ENCODE measurements around the gene TTC3.
"Not testable (repeated sequence)": the region's sequence is repeated elsewhere in the genome, so short reads cannot be mapped to it uniquely, and the experiment has no call there.

TTC3 gene

DNA sequence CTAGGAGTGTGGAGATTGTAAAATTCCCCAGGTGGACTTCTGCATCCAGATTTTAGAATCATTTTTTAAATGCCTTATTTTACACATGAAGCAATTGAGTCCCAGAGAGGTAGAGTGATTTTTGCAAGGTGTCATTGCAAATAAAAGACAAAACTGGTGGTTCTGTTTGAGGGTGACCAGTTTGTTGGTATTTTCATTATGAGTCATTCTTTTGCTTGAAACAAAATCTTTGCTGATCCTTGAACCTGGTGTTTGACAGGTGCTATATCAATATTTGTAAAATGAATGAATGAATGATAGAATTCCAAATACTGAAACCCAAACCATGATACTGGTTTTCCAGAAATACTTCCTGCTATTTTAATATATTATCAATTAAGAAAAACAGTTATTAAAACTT lies 44.1 kb downstream of the TTC3 start:
- no peaks in the 10 kb centered on the region for H3K27me3 ChIP-seq (ENCODE audit: insufficient read depth, low read length)
- no peaks in the 10 kb centered on the region for H3K9me3 ChIP-seq (ENCODE audit: low read length)
- no peak overlapping the region for H2AFZ ChIP-seq (ENCODE audit: low read depth, low read length)
- H3K4me1 ChIP-seq (ENCODE audit: insufficient read depth, low read length): peaks cover 2% of the 10 kb centered on the region
- peaks cover 38% of the 10 kb centered on the region for H3K36me3 ChIP-seq (ENCODE audit: insufficient read depth, low read length)
- no peak overlapping the region for H3K4me3 ChIP-seq (ENCODE audit: low read length)

DNA sequence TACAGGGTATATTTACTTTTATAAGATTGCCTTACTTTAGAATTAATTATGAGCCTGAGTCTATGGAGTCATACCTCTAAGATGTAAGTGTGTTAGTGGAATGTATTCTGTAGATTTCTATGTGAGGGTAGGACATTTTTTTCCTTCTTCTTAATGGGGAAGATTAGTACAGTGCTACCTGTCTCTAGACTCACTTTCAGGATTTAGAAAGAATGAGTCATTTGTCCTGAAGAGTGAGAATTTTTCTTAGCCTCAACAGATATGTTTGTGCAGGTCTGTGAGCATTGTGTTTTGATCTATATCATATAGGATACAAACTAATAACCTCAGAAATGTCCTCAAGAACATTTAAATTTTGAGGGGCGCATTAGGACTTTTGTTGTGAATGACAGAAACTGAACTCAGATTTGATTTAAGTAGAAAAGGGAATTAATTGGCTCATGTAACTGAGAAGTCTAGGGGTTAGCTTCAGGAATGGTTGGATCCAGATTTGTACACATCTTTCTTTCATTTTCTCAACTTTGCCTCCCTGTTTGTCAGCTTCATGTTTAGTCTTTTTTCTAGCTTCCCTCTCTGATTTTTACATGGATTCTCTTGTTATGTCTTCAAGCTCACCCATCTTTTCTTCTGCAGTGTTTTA lies 45.3 kb downstream of the TTC3 start:
- no peaks in the 10 kb centered on the region for H3K27me3 ChIP-seq (ENCODE audit: insufficient read depth, low read length)
- H2AFZ ChIP-seq (ENCODE audit: low read depth, low read length): no peak overlapping the region
- peaks cover 48% of the 10 kb centered on the region for H3K36me3 ChIP-seq (ENCODE audit: insufficient read depth, low read length)
- H3K4me3 ChIP-seq (ENCODE audit: low read length): no peak overlapping the region
- H3K4me1 ChIP-seq (ENCODE audit: insufficient read depth, low read length): peaks cover 2% of the 10 kb centered on the region
- no peaks in the 10 kb centered on the region for H3K9me3 ChIP-seq (ENCODE audit: low read length)

DNA sequence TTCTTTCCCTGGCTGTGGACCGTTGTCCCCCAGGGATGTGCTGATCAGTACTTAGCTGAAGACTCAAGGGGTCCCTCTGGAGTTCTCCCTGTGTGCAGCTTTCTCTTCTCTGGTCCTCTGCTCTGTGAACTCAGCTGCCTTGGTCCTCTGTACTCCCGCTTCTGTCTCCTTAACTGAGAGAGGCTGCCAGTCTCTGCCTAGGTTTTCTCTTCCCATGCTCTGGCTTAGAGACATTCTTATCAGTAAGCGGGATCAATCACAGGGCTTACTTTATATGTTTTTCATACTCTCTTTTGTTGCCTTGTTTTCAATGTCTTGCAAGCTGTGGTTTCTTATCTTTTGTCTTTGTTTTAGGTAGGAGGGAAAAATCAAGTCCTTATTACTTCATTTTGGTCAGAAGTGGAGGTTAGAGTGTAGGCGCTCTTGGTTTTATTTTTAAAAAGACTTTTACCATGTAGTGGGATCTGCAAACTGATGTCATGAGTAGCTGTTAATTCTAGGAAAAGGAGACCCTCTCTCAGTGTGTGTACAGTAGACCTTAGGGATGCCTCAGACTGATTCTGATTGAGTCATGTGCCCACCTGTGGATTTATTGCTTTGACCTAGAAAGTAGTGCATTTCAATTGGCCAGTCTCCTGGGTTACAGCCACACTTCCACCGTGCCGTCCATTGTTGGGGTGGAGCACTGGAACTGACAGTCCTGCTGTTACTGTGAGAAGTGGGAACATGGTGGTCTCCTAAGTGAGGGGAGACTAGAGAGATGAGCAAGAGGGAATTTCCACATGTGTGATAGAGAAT lies 46.6 kb downstream of the TTC3 start:
- Histone ChIP-seq H3K36me3 (ENCODE audit: insufficient read depth, low read length) (peaks cover 55% of the 10 kb centered on the region), H3K4me3 (ENCODE audit: low read length) (no peak overlapping the region), H2AFZ (ENCODE audit: low read depth, low read length) (no peak overlapping the region), H3K27me3 (ENCODE audit: insufficient read depth, low read length) (no peaks in the 10 kb centered on the region), H3K9me3 (ENCODE audit: low read length) (no peaks in the 10 kb centered on the region), H3K4me1 (ENCODE audit: insufficient read depth, low read length) (peaks cover 2% of the 10 kb centered on the region)

DNA sequence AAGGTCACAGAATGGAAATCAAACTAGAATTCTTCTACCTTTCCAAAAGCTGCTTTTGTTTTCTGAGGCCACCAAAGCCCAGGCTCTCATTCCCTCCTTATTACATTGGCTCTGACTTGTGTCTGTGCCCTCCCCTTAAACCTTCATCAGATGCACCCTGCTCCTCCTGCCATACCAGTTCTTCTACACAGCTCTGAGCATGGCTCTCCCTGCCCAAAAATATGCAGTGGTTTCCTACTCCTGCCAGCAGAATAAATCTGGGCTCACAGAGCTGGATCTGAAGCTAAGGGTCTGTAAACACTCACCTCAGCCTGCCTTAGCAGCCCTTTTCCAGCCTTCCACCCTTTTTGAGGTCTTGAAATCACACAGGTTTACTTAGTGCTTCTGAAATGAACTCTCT lies 55.0 kb downstream of the TTC3 start:
- H2AFZ ChIP-seq (ENCODE audit: low read depth, low read length): no peak overlapping the region
- H3K4me1 ChIP-seq (ENCODE audit: insufficient read depth, low read length): no peaks in the 10 kb centered on the region
- no peaks in the 10 kb centered on the region for H3K9me3 ChIP-seq (ENCODE audit: low read length)
- no peak overlapping the region for H3K4me3 ChIP-seq (ENCODE audit: low read length)
- H3K27me3 ChIP-seq (ENCODE audit: insufficient read depth, low read length): no peaks in the 10 kb centered on the region
- peaks cover 78% of the 10 kb centered on the region for H3K36me3 ChIP-seq (ENCODE audit: insufficient read depth, low read length)

DNA sequence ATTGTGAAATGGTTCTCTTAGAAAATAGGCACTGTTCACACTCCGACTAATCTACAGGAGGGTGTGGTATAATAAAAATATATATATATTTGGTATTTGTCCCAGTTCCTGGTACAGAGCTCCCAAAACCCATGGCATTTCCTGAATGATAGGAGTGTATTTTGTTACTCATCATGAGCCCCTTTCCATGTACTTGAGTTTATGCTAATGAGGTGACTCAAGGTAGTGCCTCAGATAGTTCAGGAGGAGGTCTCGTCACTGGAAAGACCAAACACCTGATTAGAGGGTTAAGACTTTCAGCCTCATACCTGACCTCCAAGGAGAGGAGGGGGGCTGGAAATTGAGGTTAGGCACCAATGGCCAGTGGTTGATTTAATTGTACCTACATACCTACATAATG lies 57.9 kb downstream of the TTC3 start:
- peaks cover 6% of the 10 kb centered on the region for H3K9me3 ChIP-seq (ENCODE audit: low read length)
- no peak overlapping the region for H3K4me3 ChIP-seq (ENCODE audit: low read length)
- H3K27me3 ChIP-seq (ENCODE audit: insufficient read depth, low read length): no peaks in the 10 kb centered on the region
- H2AFZ ChIP-seq (ENCODE audit: low read depth, low read length): no peak overlapping the region
- H3K36me3 ChIP-seq (ENCODE audit: insufficient read depth, low read length): peaks cover 85% of the 10 kb centered on the region
- no peaks in the 10 kb centered on the region for H3K4me1 ChIP-seq (ENCODE audit: insufficient read depth, low read length)

DNA sequence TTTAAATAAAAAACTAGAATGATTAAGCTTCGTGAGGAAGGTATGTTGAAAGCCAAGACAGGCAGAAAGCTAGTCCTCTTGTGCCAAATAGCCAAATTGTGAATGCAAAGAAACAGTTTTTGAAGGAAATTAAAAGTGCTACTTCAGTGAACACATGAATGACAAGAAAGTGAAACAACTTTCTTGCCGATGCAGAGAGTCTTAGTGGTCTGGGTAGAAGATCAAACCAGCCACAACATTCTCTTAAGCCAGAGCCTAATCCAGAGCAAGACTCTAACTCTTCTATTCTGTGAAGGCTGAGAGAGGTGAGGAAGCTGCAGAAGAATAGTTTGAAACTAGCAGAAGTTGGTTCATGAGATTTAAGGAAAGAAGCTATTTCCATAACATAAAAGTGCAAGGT lies 63.2 kb downstream of the TTC3 start:
- H2AFZ ChIP-seq (ENCODE audit: low read depth, low read length): no peak overlapping the region
- H3K9me3 ChIP-seq (ENCODE audit: low read length): peaks cover 21% of the 10 kb centered on the region
- peaks cover 93% of the 10 kb centered on the region for H3K36me3 ChIP-seq (ENCODE audit: insufficient read depth, low read length)
- no peaks in the 10 kb centered on the region for H3K4me1 ChIP-seq (ENCODE audit: insufficient read depth, low read length)
- H3K27me3 ChIP-seq (ENCODE audit: insufficient read depth, low read length): no peaks in the 10 kb centered on the region
- H3K4me3 ChIP-seq (ENCODE audit: low read length): no peak overlapping the region

DNA sequence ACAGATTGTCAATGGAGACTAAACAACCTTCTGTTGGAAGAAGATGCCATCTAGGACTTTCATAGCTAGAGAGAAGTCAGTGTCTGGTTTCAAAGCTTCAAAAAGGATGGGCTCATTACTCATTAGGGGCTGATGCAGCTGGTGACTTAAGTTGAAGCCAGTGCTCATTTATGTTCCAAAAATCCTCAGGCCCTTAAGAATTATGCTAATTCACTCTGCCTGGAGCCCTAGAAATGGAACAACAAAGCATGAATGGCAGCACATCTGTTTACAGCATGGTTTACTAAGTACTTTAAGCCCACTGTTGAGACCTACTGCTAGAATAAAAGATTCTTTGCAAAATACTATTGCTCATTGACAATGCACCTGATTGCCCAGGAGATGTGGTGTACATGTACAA lies 63.7 kb downstream of the TTC3 start:
- H3K9me3 ChIP-seq (ENCODE audit: low read length): peaks cover 21% of the 10 kb centered on the region
- H2AFZ ChIP-seq (ENCODE audit: low read depth, low read length): no peak overlapping the region
- no peak overlapping the region for H3K4me3 ChIP-seq (ENCODE audit: low read length)
- H3K36me3 ChIP-seq (ENCODE audit: insufficient read depth, low read length): peaks cover 89% of the 10 kb centered on the region
- H3K27me3 ChIP-seq (ENCODE audit: insufficient read depth, low read length): no peaks in the 10 kb centered on the region
- no peaks in the 10 kb centered on the region for H3K4me1 ChIP-seq (ENCODE audit: insufficient read depth, low read length)

DNA sequence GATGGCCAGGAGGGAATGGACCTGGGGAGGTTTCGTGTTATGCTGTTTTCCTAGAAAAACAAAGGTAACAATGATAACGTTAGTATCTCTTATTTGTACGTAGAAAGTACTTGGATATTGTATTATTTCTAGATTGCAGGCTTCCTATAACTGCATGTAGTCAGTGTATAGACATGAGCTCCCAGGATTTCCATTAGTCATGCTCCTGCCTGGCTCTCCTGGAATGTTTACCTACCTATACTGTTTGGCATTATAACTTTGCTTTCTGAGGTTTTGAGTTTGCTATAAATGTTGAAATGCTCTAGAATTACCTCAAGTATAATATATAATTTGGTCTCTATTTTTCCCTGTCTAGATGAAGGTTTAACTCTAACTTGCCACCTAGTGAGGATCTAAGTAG lies 66.1 kb downstream of the TTC3 start:
- no peak overlapping the region for H2AFZ ChIP-seq (ENCODE audit: low read depth, low read length)
- H3K27me3 ChIP-seq (ENCODE audit: insufficient read depth, low read length): no peaks in the 10 kb centered on the region
- H3K4me3 ChIP-seq (ENCODE audit: low read length): no peak overlapping the region
- peaks cover 21% of the 10 kb centered on the region for H3K9me3 ChIP-seq (ENCODE audit: low read length)
- H3K4me1 ChIP-seq (ENCODE audit: insufficient read depth, low read length): no peaks in the 10 kb centered on the region
- peaks cover 71% of the 10 kb centered on the region for H3K36me3 ChIP-seq (ENCODE audit: insufficient read depth, low read length)

DNA sequence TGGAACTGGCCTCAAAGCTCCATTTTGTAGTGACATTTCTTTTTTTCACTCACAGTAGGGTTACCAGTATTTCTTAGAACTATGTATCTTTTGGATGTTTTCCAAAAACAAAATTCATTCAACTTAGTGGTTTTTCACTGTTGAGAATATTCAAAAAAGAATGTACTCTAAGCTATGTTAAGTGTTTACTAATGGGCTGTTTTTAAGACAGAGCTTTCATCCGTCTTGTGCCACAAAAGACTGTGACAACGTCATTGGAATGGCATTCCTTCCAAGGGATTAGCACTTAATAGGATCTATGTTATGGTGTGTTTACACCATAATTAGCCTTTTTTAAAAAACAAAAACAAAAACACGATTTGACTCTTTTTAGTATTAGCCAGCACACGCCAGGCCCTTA lies 66.8 kb downstream of the TTC3 start:
- H3K9me3 ChIP-seq (ENCODE audit: low read length): peaks cover 21% of the 10 kb centered on the region
- H3K4me1 ChIP-seq (ENCODE audit: insufficient read depth, low read length): no peaks in the 10 kb centered on the region
- H3K27me3 ChIP-seq (ENCODE audit: insufficient read depth, low read length): no peaks in the 10 kb centered on the region
- no peak overlapping the region for H3K4me3 ChIP-seq (ENCODE audit: low read length)
- peaks cover 71% of the 10 kb centered on the region for H3K36me3 ChIP-seq (ENCODE audit: insufficient read depth, low read length)
- H2AFZ ChIP-seq (ENCODE audit: low read depth, low read length): no peak overlapping the region

DNA sequence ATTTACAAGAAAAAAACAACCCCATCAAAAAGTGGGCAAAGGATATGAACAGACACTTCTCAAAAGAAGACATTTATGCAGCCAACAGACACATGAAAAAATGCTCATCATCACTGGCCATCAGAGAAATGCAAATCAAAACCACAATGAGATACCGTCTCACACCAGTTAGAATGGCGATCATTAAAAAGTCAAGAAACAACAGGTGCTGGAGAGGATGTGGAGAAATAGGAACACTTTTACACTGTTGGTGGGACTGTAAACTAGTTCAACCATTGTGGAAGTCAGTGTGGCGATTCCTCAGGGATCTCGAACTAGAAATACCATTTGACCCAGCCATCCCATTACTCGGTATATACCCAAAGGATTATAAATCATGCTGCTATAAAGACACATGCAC lies 70.3 kb downstream of the TTC3 start:
- not testable (repeated sequence) for H3K9me3 ChIP-seq (ENCODE audit: low read length); H3K4me3 ChIP-seq (ENCODE audit: low read length); H2AFZ ChIP-seq (ENCODE audit: low read depth, low read length); H3K4me1 ChIP-seq (ENCODE audit: insufficient read depth, low read length); H3K27me3 ChIP-seq (ENCODE audit: insufficient read depth, low read length)
- peaks cover 70% of the 10 kb centered on the region for H3K36me3 ChIP-seq (ENCODE audit: insufficient read depth, low read length)

DNA sequence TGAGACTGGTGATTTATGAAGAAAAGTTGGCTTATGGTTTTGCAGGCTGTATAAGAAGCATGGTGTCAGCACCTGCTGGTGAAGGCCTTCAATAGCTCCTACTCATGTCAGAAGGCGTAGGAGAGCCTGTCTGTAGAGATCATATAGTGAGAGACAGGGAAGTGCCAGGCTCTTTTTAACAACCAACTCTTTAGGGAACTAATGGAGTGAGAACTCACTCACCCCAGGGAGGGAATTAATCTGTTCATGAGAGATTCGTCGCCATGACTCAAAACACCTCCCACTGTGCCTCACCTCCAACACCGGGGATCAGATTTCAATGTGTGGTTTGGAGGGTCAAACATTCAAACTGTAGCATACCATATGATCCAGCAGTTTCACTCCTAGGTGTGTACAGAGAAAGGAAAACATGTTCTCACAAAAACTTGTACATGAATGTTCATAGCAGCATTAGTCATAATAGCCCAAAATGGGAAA lies 72.6 kb downstream of the TTC3 start:
- no peak overlapping the region for H3K4me3 ChIP-seq (ENCODE audit: low read length)
- H3K36me3 ChIP-seq (ENCODE audit: insufficient read depth, low read length): peaks cover 67% of the 10 kb centered on the region

DNA sequence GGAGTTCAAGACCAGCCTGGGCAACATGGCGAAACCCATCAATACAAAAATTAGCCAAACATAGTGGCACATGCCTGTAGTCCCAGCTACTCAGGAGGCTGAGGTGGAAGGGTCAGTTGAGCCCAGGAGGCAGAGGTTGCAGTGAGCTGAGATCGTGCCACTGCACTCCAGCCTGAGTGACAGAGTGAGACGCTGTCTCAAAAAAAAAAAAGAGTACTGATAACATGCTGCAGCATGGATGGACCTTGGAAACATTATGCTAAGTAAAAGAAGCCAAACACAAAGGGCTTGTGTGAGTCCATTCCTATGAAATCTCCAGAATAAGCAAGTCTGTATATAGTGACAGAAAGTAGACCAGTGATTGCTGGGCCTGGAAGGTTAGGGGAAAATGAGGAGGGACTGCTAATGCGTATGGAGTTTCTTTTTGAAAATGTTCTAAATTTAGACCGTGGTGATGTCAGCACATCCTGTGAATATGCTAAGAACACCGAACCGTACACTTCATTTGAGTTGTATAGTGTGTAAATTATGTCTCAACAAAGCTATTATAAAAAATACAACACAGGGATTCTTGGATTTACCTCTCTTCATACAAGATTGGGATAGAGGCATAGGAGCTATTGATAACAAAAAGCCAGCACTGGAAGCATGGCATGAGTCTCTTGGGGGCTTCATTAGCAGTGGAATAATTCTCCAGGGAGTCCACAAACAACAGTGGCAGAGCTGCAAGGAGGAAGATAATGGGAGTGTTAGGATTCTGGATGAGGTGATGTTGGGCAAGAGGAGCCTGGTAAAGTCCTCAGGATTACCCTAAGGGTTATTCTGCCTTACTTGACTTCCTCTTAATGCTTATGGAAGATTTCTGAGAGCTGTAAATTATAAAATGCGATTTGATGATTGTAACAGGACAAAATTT lies 73.5 kb downstream of the TTC3 start:
- no peaks in the 10 kb centered on the region for H3K9me3 ChIP-seq (ENCODE audit: low read length)
- no peak overlapping the region for H3K4me3 ChIP-seq (ENCODE audit: low read length)

More for the DNA sequence above, 72.6 kb downstream of the TTC3 start:
- H2AFZ ChIP-seq (ENCODE audit: low read depth, low read length): no peak overlapping the region
- H3K9me3 ChIP-seq (ENCODE audit: low read length): no peaks in the 10 kb centered on the region
- H3K27me3 ChIP-seq (ENCODE audit: insufficient read depth, low read length): no peaks in the 10 kb centered on the region
- H3K4me1 ChIP-seq (ENCODE audit: insufficient read depth, low read length): no peaks in the 10 kb centered on the region

DNA sequence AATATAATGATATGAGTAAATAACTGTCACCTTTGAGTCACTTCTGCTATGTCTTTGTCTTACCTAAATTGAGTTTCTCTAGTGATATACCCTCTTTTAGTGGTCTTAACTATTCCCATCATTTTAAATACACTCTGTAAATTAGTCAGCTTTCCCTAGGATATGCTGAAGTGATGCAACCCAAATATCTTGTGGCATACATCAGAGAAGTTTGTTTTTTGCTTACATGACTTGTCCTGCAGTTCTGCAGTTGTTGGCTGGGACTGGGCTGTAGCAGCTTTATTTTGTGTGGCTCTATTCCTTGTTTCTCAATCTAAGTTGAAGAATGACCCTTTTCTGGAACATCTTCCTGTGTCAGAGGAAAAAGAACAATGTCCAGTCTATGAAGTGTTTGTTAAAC lies 76.4 kb downstream of the TTC3 start:
- H2AFZ ChIP-seq (ENCODE audit: low read depth, low read length): no peak overlapping the region

More for the DNA sequence above, 73.5 kb downstream of the TTC3 start:
- Histone ChIP-seq H3K36me3 (ENCODE audit: insufficient read depth, low read length) (peaks cover 68% of the 10 kb centered on the region), H3K27me3 (ENCODE audit: insufficient read depth, low read length) (no peaks in the 10 kb centered on the region), H3K4me1 (ENCODE audit: insufficient read depth, low read length) (no peaks in the 10 kb centered on the region), H2AFZ (ENCODE audit: low read depth, low read length) (no peak overlapping the region)

More for the DNA sequence above, 76.4 kb downstream of the TTC3 start:
- Histone ChIP-seq H3K27me3 (ENCODE audit: insufficient read depth, low read length) (no peaks in the 10 kb centered on the region), H3K36me3 (ENCODE audit: insufficient read depth, low read length) (peaks cover 90% of the 10 kb centered on the region), H3K4me3 (ENCODE audit: low read length) (no peak overlapping the region), H3K9me3 (ENCODE audit: low read length) (no peaks in the 10 kb centered on the region), H3K4me1 (ENCODE audit: insufficient read depth, low read length) (no peaks in the 10 kb centered on the region)

Data from neuron (in vitro differentiated cells).